Mesothelial cell of epicardium (in vitro differentiated cells): Measurements from ENCODE around the gene ARL8A. TPM values are rescaled to one million over a fixed set of nuclear protein-coding genes. Genes with fewer than 3 reads are reported as not detected.
"Not testable (repeated sequence)": the region's sequence is repeated elsewhere in the genome, so short reads cannot be mapped to it uniquely, and the experiment has no call there.

Experiments
- DNase-seq, 2 experiments: peaks; one replicate each; pipeline ENCODE4 v3.0.0; 2021; ENCODE audit warnings: low spot score in 2 of 2; ENCODE audit not compliant: unreplicated experiment in 2 of 2
- H3K27ac Mint-ChIP-seq: 2 replicates; pipeline ENCODE4 v1.8.0; 2021; ENCODE audit warnings: mixed read lengths
- H3K27me3 Mint-ChIP-seq: 2 replicates; pipeline ENCODE4 v1.8.0; 2021; ENCODE audit warnings: low read depth, mixed read lengths
- H3K36me3 Mint-ChIP-seq: 2 replicates; pipeline ENCODE4 v1.8.0; 2021; ENCODE audit warnings: mixed read lengths
- H3K4me1 Mint-ChIP-seq: 2 replicates; pipeline ENCODE4 v1.8.0; 2021; ENCODE audit warnings: mixed read lengths
- H3K4me3 Mint-ChIP-seq: 2 replicates; pipeline ENCODE4 v1.8.0; 2021; ENCODE audit warnings: mild to moderate bottlenecking, moderate library complexity, mixed read lengths
- H3K9me3 Mint-ChIP-seq: 2 replicates; pipeline ENCODE4 v1.8.0; 2021; ENCODE audit warnings: mixed read lengths
- total RNA-seq: library from RNA; stranded (reverse); gene quantifications from 3 replicates; pipeline ENCODE4 v1.2.1, GENCODE V29; 2021
- TF ChIP-seq, protein P1 (sequence below): fragments of 200-600 bp; sonication (generic); IDR thresholded peaks from one replicate; pipeline ENCODE4 v1.5.0; 2021; ENCODE audit warnings: antibody characterized with exemption; ENCODE audit not compliant: unreplicated experiment

The ARL8A gene
- total RNA-seq, 1 donor from 2014 or later: 79.6 TPM

DNA sequence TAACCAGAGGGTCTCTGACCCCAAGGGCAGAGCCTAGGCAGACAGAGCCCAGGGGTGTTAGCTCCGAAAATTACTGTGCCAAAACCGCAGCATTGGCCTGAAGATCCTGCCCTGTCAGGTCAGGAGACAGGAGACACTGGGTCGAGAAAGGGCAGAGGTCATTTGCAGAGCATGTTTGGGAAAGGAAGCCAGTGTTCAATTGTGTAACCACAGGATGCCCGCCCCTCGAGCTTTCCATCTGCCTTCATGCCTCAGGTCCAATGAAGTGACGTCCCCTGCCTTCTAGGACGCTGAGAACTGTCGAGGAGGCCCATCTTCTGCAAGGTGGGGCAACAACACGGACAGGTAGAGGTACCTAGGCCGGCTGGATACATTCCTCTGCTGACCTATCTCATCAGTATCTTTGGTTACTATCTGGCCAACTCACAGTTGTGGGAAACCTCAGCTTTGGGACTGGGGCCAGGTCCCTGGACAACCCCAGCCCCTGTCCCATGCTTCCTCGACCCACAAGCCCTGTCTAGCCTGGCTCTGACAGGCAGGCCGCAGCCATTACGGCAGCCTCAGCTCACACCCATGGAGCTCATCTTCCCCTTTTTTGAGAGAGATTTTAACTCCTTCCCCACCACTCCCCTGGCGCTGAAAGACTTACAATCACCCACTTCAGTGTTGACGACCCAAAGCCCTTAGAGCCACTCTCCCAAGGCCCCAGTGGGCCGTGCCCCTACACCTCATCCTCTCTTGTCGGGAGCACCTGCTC lies 1.3 kb downstream of the ARL8A start:
- Mint-ChIP-seq H3K9me3 (no peaks in the 10 kb centered on the region), H3K27me3 (no peaks in the 10 kb centered on the region), H3K36me3 (peaks cover 6% of the 10 kb centered on the region), H3K27ac (peak overlapping the region; percentile 98), H3K4me3 (peak overlapping the region; percentile 86), H3K4me1 (peaks cover 19% of the 10 kb centered on the region)
- DNase-seq: no peak
- TF ChIP-seq, protein P1, sequence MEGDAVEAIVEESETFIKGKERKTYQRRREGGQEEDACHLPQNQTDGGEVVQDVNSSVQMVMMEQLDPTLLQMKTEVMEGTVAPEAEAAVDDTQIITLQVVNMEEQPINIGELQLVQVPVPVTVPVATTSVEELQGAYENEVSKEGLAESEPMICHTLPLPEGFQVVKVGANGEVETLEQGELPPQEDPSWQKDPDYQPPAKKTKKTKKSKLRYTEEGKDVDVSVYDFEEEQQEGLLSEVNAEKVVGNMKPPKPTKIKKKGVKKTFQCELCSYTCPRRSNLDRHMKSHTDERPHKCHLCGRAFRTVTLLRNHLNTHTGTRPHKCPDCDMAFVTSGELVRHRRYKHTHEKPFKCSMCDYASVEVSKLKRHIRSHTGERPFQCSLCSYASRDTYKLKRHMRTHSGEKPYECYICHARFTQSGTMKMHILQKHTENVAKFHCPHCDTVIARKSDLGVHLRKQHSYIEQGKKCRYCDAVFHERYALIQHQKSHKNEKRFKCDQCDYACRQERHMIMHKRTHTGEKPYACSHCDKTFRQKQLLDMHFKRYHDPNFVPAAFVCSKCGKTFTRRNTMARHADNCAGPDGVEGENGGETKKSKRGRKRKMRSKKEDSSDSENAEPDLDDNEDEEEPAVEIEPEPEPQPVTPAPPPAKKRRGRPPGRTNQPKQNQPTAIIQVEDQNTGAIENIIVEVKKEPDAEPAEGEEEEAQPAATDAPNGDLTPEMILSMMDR: no peak

DNA sequence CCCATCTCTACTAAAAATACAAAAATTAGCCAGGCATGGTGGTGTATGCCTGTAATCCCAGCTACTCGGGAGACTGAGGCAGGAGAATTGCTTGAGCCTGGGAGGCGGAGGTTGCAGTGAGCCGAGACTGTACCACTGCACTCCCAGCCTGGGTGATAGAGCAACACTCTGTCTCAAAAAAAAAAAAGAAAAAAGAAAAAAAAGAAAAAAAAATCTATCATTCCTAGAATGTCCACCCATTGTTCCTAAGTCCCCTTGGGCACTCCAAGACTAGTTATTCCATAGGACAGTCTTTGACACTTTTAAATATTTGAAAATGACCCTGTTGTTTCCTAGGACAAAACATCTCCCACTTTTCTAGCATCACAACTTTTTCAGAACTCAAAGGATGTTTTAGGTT lies 3.1 kb downstream of the ARL8A start:
- DNase-seq, H3K36me3 Mint-ChIP-seq, H3K4me3 Mint-ChIP-seq, H3K9me3 Mint-ChIP-seq, H3K27ac Mint-ChIP-seq, H3K27me3 Mint-ChIP-seq: not testable (repeated sequence)
- H3K4me1 Mint-ChIP-seq: peaks cover 19% of the 10 kb centered on the region

DNA sequence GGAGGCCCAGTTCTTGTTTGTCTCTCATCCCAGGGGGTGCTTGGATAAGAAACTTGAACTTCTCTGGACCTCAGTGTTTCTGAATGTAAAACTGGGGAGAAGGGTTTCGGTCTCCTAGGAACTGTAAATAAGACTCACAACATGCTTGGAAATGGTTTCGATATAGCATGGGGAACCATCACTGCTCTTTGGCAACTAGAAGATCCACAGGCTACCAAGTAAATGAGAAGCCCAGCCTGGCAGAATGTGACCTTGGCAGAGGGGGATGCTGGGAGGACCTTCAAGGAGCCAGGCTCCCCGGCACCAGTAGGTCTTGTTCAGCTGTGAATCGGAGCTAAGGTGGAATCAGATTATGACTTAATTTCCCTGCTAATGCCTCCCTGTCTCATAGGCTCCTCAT lies 3.7 kb downstream of the ARL8A start:
- Mint-ChIP-seq H3K27me3 (no peaks in the 10 kb centered on the region), H3K27ac (no peak overlapping the region), H3K4me3 (no peak overlapping the region)

DNA sequence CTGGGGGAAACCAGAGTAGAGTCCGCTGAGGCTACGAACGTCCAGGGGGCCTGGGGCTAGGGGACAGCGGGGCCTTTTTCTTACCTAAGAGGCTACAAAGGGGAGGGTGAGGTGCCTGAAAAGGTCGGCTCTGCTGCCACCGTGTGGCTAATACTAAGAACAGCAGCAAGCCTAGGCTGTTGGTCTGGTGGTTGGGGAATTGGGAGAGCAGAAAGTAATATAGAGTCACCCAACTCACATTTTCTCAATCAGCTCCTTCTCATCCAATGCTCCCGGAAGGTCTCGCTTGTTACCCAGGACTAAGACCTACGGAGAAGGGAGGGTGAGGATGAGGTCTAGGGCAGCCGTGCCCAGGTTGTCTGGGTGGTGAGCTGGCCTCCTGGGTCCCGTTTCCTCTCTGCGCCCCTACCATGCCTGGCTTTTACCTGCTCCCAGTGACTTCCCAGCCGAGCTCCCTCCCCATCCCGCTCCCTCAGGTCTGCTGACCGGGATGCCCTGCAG lies 9.3 kb downstream of the ARL8A start:
- Mint-ChIP-seq H3K36me3 (peaks cover 13% of the 10 kb centered on the region), H3K9me3 (no peaks in the 10 kb centered on the region), H3K4me1 (peaks cover 16% of the 10 kb centered on the region), H3K27ac (no peak overlapping the region), H3K4me3 (no peak overlapping the region), H3K27me3 (no peaks in the 10 kb centered on the region)
- DNase-seq: peak in 1 of 2 experiments; percentile 68
- TF ChIP-seq, protein P1: peak; percentile 79

More for the DNA sequence above, 3.7 kb downstream of the ARL8A start:
- peaks cover 7% of the 10 kb centered on the region for H3K36me3 Mint-ChIP-seq
- DNase-seq: no peak
- H3K9me3 Mint-ChIP-seq: no peaks in the 10 kb centered on the region
- TF ChIP-seq, protein P1: no peak
- H3K4me1 Mint-ChIP-seq: peaks cover 19% of the 10 kb centered on the region

DNA sequence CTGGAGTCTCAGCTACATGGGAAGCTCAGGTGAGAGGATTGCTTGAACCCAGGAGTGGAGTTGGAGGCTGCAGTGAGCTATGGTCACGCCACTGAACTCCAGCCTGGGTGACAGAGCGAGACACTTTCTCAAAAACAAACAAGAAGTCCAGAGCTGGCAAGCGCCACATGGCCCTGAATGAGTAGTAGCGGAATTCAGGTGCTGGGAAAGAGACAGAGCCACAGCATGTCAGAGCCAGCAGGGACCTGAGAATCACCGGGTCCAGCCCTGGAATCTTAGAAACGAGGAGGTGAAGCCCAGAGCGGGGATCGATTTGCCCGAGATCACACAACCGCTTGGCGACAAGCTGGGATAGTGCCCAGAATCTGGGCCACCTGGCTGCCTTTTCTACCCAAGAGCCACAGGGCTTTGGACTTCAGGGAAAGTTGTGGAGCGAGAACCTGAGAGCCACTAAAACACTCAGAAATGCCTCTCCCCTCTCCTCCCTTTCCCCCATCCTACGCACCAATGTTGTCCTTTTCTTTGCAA lies 9.8 kb downstream of the ARL8A start:
- TF ChIP-seq, protein P1: no peak
- no peak overlapping the region for H3K4me3 Mint-ChIP-seq
- peaks cover 13% of the 10 kb centered on the region for H3K36me3 Mint-ChIP-seq
- no peak for DNase-seq
- no peaks in the 10 kb centered on the region for H3K9me3 Mint-ChIP-seq
- H3K4me1 Mint-ChIP-seq: peaks cover 20% of the 10 kb centered on the region
- H3K27me3 Mint-ChIP-seq: no peaks in the 10 kb centered on the region
- H3K27ac Mint-ChIP-seq: no peak overlapping the region

DNA sequence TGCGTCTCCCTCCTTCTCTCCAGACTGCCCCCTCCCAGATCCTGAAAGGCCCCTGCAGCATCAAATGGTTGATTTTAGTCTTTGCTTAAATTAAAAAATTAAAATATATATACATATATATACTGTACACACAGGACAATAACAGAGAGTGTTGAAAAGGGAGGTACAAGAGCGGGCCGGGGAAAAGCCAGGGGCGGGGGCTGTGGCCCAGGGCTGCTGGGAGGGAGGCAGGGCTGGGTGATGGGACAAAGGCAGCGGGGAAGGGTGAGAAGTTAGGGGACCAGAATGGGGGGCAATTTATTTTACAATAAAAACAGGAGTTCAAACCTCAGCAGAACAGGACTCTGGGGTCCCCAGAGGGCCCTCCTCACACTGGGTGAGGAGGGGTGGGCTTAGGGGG lies 10.5 kb downstream of the ARL8A start:
- Mint-ChIP-seq H3K4me3 (no peak overlapping the region), H3K9me3 (no peaks in the 10 kb centered on the region), H3K27ac (peak overlapping the region; percentile 53), H3K27me3 (no peaks in the 10 kb centered on the region), H3K4me1 (peaks cover 23% of the 10 kb centered on the region), H3K36me3 (peaks cover 13% of the 10 kb centered on the region)
- TF ChIP-seq, protein P1: no peak
- no peak for DNase-seq
